Measurements from ENCODE around the gene SPPL2C.

The SPPL2C gene

GRCh38 chr17:45836047-45837044 is 8.3 kb upstream of the SPPL2C start:
- no peak for TF ChIP-seq CTCF (IDR thresholded peaks at IDR 0.05; ENCODE audit: low read depth, low read length, missing control alignments)
- DNase-seq (ENCODE audit: low read depth), result no peak
- no peak overlapping the region for H3K4me3 ChIP-seq (ENCODE audit: low read depth, low read length)
- in situ Hi-C loops (cut with HindIII; ENCODE audit: low sequenced_read_pairs), result no loop called here

GRCh38 chr17:45837187-45837586 is 7.5 kb upstream of the SPPL2C start:
- in situ Hi-C loops (cut with HindIII; ENCODE audit: low sequenced_read_pairs), result no loop called here
- no peak overlapping the region for H3K4me3 ChIP-seq (ENCODE audit: low read depth, low read length)
- DNase-seq (ENCODE audit: low read depth), result no peak
- no peak for TF ChIP-seq CTCF (IDR thresholded peaks at IDR 0.05; ENCODE audit: low read depth, low read length, missing control alignments)

- in situ Hi-C loops (cut with HindIII; ENCODE audit: low sequenced_read_pairs), result no loop called here
- no peak overlapping the region for H3K4me3 ChIP-seq (ENCODE audit: low read depth, low read length)
- DNase-seq (ENCODE audit: low read depth), result no peak
- no peak for TF ChIP-seq CTCF (IDR thresholded peaks at IDR 0.05; ENCODE audit: low read depth, low read length, missing control alignments)
These were observed 7.1 kb upstream of the SPPL2C start for GRCh38 chr17:45837603-45838002.

- in situ Hi-C loops (cut with HindIII; ENCODE audit: low sequenced_read_pairs), result no loop called here
- TF ChIP-seq CTCF (IDR thresholded peaks at IDR 0.05; ENCODE audit: low read depth, low read length, missing control alignments), result no peak
- H3K4me3 ChIP-seq (ENCODE audit: low read depth, low read length), result no peak overlapping the region
- DNase-seq (ENCODE audit: low read depth), result no peak
These were observed 5.9 kb upstream of the SPPL2C start for GRCh38 chr17:45838751-45839295.

GRCh38 chr17:45839442-45839841 is 5.2 kb upstream of the SPPL2C start:
- in situ Hi-C loops (cut with HindIII; ENCODE audit: low sequenced_read_pairs), result no loop called here
- no peak for DNase-seq (ENCODE audit: low read depth)
- no peak for TF ChIP-seq CTCF (IDR thresholded peaks at IDR 0.05; ENCODE audit: low read depth, low read length, missing control alignments)
- H3K4me3 ChIP-seq (ENCODE audit: low read depth, low read length), result no peak overlapping the region

- no peak overlapping the region for H3K4me3 ChIP-seq (ENCODE audit: low read depth, low read length)
- in situ Hi-C loops (cut with HindIII; ENCODE audit: low sequenced_read_pairs), result no loop called here
- no peak for DNase-seq (ENCODE audit: low read depth)
- TF ChIP-seq CTCF (IDR thresholded peaks at IDR 0.05; ENCODE audit: low read depth, low read length, missing control alignments), result no peak
These were observed 3.5 kb upstream of the SPPL2C start for GRCh38 chr17:45841186-45841585.

Measured in astrocyte of the cerebellum (primary cell).